ENCODE measurements around the gene RBM20. TPM values are rescaled to one million over a fixed set of nuclear protein-coding genes. Genes with fewer than 3 reads are reported as not detected.

The RBM20 gene
- total and polyA plus RNA-seq, 2 experiments from 2014 or later: not detected

- Histone ChIP-seq H3K9me2 (ENCODE audit: insufficient read depth) (no peaks in the 10 kb centered on the region), H3K4me3 (no peak overlapping the region), H3K4me2 (ENCODE audit: unreplicated experiment) (no peak overlapping the region), H3K27me3 (replicated peaks; ENCODE audit: insufficient read depth) (peaks cover 26% of the 10 kb centered on the region), H3K9ac (no peak overlapping the region), H3K79me2 (ENCODE audit: insufficient read depth) (no peaks in the 10 kb centered on the region), H3K27ac (no peak overlapping the region), H4K20me1 (ENCODE audit: insufficient read depth) (no peaks in the 10 kb centered on the region), H3F3A (ENCODE audit: insufficient read depth) (peaks cover 16% of the 10 kb centered on the region), H3K9me3 (ENCODE audit: low read depth) (no peaks in the 10 kb centered on the region), H2AFZ (no peak overlapping the region), H3K4me1 (ENCODE audit: insufficient read depth) (peaks cover 15% of the 10 kb centered on the region), H3K36me3 (ENCODE audit: low read depth) (no peaks in the 10 kb centered on the region)
- 77 to 80% methylated on average over 5 of the region's 5 CpGs for WGBS, 2 experiments (ENCODE audit: low coverage in 1 of 2, low lambda C conversion rate in 2 of 2, missing lambda C conversion rate in 2 of 2)
- DNase-seq: no peak
- TF ChIP-seq EZH2 (IDR thresholded peaks at IDR 0.05; ENCODE audit: insufficient read depth, poor library complexity, severe bottlenecking) (no peak), EZH2phosphoT487 (IDR thresholded peaks at IDR 0.05; ENCODE audit: insufficient read depth, low read depth) (no peak)
- in situ Hi-C loops (cut with MboI): no loop called here
These were observed 66.5 kb downstream of the RBM20 start for GRCh38 chr10:110710621-110711020.

GRCh38 chr10:110711382-110711781, 67.2 kb downstream of the RBM20 start:
- DNase-seq: no peak
- Histone ChIP-seq H3K9ac (no peak overlapping the region), H3K4me1 (ENCODE audit: insufficient read depth) (peaks cover 11% of the 10 kb centered on the region), H3K4me3 (no peak overlapping the region), H3K79me2 (ENCODE audit: insufficient read depth) (no peaks in the 10 kb centered on the region), H3K9me2 (ENCODE audit: insufficient read depth) (no peaks in the 10 kb centered on the region), H4K20me1 (ENCODE audit: insufficient read depth) (no peaks in the 10 kb centered on the region), H3K27me3 (replicated peaks; ENCODE audit: insufficient read depth) (peaks cover 26% of the 10 kb centered on the region), H3K4me2 (ENCODE audit: unreplicated experiment) (no peak overlapping the region), H3K27ac (no peak overlapping the region), H3K9me3 (ENCODE audit: low read depth) (no peaks in the 10 kb centered on the region), H3F3A (ENCODE audit: insufficient read depth) (peaks cover 12% of the 10 kb centered on the region), H3K36me3 (ENCODE audit: low read depth) (no peaks in the 10 kb centered on the region), H2AFZ (no peak overlapping the region)
- WGBS, 2 experiments (ENCODE audit: low coverage in 1 of 2, low lambda C conversion rate in 2 of 2, missing lambda C conversion rate in 2 of 2): 59 to 65% methylated on average over 4 of the region's 4 CpGs
- TF ChIP-seq EZH2phosphoT487 (IDR thresholded peaks at IDR 0.05; ENCODE audit: insufficient read depth, low read depth): no peak
- TF ChIP-seq EZH2 (IDR thresholded peaks at IDR 0.05; ENCODE audit: insufficient read depth, poor library complexity, severe bottlenecking): no peak
- in situ Hi-C loops (cut with MboI): no loop called here

- peaks cover 35% of the 10 kb centered on the region for H3K27me3 ChIP-seq (replicated peaks; ENCODE audit: insufficient read depth)
- H3K9me3 ChIP-seq (ENCODE audit: low read depth): no peaks in the 10 kb centered on the region
- no peaks in the 10 kb centered on the region for H3K36me3 ChIP-seq (ENCODE audit: low read depth)
- no peaks in the 10 kb centered on the region for H3K79me2 ChIP-seq (ENCODE audit: insufficient read depth)
- no peaks in the 10 kb centered on the region for H3K9me2 ChIP-seq (ENCODE audit: insufficient read depth)
- no peaks in the 10 kb centered on the region for H3K4me1 ChIP-seq (ENCODE audit: insufficient read depth)
- no peak overlapping the region for H3K27ac ChIP-seq
- H3F3A ChIP-seq (ENCODE audit: insufficient read depth): no peaks in the 10 kb centered on the region
- TF ChIP-seq EZH2phosphoT487 (IDR thresholded peaks at IDR 0.05; ENCODE audit: insufficient read depth, low read depth) (no peak), EZH2 (IDR thresholded peaks at IDR 0.05; ENCODE audit: insufficient read depth, poor library complexity, severe bottlenecking) (no peak)
- H4K20me1 ChIP-seq (ENCODE audit: insufficient read depth): no peaks in the 10 kb centered on the region
- H3K4me2 ChIP-seq (ENCODE audit: unreplicated experiment): no peak overlapping the region
- H3K9ac ChIP-seq: no peak overlapping the region
- no peak overlapping the region for H2AFZ ChIP-seq
- H3K4me3 ChIP-seq: no peak overlapping the region
- DNase-seq: no peak
- in situ Hi-C loops (cut with MboI): no loop called here
These were observed 70.2 kb downstream of the RBM20 start for GRCh38 chr10:110714356-110714755.

DNA sequence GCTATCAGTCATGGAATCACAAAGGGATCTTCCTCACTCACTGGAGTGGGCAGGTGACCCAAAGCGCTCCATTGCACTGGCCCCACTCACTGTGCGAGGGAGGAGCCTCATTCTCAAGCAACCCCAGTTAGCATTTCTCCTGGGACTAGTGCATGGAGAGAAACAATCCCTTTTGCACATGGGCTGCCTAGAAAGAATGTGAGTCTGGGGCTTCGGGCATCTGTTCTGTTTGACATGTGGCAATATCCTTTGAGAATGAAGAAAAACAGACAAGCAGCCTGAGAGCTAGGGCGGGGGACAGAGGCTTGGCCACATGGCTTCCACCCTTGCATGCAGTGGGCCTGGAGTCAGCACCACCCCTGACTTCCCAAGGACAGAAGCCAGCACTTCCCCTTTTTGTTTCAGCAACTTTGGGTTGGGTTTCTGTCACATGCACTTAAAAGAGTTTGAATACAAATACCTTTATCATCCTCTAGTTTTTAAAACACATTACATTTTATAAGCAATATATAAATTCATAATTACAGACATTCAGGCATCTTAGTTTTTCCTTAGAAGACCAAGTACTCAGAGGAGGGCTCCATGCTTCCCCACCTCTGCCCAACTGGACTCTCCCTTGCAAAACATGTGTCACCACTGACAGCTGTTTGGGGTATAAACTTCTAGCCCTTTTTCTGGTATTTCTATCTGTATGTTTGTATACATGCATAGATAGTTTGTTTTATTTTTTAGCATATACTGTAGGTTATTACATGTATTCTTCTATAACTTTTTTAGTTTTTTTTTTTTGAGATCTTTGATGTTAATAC, 73.8 kb downstream of the RBM20 start:
- no peak for DNase-seq
- no peak overlapping the region for H3K27ac ChIP-seq
- H4K20me1 ChIP-seq (ENCODE audit: insufficient read depth): no peaks in the 10 kb centered on the region
- no peaks in the 10 kb centered on the region for H3K36me3 ChIP-seq (ENCODE audit: low read depth)
- H3K4me3 ChIP-seq: no peak overlapping the region
- H3K4me1 ChIP-seq (ENCODE audit: insufficient read depth): no peaks in the 10 kb centered on the region
- H2AFZ ChIP-seq: no peak overlapping the region
- WGBS, 2 experiments (ENCODE audit: low coverage in 1 of 2, low lambda C conversion rate in 2 of 2, missing lambda C conversion rate in 2 of 2): 22% methylated on average over 4 of the region's 4 CpGs
- no peaks in the 10 kb centered on the region for H3F3A ChIP-seq (ENCODE audit: insufficient read depth)
- peaks cover 30% of the 10 kb centered on the region; the same call in 1 of the 2 replicates for H3K27me3 ChIP-seq (replicated peaks; ENCODE audit: insufficient read depth)
- no peaks in the 10 kb centered on the region for H3K9me2 ChIP-seq (ENCODE audit: insufficient read depth)
- in situ Hi-C loops (cut with MboI): no loop called here
- no peaks in the 10 kb centered on the region for H3K9me3 ChIP-seq (ENCODE audit: low read depth)
- H3K4me2 ChIP-seq (ENCODE audit: unreplicated experiment): no peak overlapping the region
- no peaks in the 10 kb centered on the region for H3K79me2 ChIP-seq (ENCODE audit: insufficient read depth)
- TF ChIP-seq EZH2 (IDR thresholded peaks at IDR 0.05; ENCODE audit: insufficient read depth, poor library complexity, severe bottlenecking) (no peak), EZH2phosphoT487 (IDR thresholded peaks at IDR 0.05; ENCODE audit: insufficient read depth, low read depth) (no peak)
- no peak overlapping the region for H3K9ac ChIP-seq
